HG03066 (cell line): ENCODE measurements around the gene TAP1.

Source experiments
- ATAC-seq: cut with Tn5 transposase; IDR thresholded peaks from one replicate; pipeline ENCODE4 v1.9.1; 2021; ENCODE audit warnings: low read depth; ENCODE audit not compliant: unreplicated experiment

The TAP1 gene

DNA sequence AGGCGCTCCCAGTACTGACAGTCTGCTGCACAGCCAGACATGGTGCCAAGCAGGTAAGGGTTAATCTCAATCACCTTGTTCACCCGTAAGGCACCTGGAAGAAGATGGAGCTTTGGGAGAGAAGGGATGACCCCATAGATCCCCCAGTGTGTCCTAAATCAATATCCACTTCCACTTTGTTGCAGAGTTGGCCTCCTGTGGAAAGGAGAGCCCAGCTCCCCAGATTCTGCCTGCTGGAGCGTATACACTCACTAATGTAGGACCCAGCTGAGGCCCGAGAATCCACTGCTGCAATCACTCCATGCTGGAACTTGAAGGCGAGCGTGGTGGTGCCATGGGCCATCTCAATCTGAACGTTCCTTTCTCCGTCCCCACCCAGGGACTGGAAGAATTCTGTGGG lies 10.8 kb downstream of the TAP1 start:
- no peak for ATAC-seq

DNA sequence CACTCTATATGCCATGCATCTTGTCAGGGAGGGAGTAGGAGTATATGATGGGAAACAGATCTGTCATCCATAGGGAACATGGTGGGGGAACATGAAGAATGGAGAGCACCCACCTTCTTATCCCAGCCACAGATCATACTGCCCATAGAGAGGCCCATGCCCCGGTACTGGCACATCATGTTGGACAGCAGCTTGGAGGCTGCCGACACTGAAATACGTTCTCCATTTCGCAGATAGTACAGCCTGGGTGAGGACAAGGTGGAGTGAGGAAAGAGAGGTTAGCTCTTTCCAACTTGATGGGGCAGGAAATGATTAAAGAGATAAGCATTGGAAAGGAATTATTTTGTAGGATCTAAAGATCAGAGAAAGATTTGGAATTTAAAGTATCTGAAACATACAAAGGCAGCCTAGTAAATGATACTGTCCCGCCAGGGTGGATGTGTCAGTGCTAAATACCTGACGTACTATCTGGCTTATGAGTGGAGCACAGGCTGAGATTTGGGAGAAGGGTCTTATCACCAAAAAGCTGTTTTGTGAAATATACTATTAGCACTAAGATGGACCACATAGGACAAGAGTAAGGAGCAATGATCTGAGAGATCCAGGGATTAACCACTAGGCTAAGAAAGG lies 11.4 kb downstream of the TAP1 start:
- no peak for ATAC-seq

DNA sequence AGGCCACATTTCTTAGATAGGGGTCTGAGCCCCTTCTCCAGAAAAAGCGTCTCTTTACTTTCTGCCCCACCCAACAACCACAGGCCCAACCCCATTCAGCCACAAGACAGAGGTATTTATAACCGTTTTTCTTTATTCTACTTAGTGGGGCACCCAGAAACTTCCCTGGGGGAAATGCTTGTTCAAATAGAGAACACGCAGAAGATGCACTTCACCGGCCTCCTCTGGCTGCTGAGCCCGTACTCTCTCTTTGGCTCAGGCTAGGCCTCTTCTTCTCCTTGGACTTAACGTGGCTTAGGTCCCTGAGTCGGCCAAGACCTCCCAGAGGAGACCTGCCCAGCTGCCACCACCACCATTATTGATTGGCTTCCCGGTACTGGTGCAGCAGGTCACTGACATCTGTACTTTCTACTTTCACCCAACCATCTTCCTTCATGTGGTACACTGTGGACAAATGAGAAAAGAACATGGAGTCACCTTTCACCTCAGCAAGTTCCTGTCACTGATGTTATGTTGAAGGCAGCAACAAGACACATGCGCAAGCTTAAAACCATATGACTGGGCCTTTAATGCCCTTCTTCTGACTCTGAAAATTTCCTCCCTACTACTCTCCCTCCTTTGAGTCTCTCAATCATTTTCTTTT lies 12.8 kb downstream of the TAP1 start:
- ATAC-seq: no peak

DNA sequence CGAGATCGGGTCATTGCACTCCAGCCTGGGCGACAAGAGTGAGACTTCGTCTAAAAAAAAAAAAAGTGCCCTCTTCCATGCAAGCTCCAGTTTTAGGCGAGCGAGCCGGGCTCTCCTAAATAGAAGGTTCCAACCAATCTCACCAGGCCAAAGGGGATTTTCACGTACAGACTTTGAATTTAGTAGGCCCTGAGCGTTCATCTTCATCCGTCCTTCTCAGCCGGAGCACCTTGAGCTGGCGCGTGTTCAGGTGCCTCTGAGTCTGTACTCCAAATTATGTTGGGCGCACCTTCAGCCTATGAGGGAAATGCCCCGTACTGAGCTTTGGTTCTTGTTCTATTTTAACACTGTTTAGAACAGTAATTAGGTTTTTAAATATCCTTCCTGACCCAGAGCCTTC lies 14.1 kb downstream of the TAP1 start:
- no peak for ATAC-seq

DNA sequence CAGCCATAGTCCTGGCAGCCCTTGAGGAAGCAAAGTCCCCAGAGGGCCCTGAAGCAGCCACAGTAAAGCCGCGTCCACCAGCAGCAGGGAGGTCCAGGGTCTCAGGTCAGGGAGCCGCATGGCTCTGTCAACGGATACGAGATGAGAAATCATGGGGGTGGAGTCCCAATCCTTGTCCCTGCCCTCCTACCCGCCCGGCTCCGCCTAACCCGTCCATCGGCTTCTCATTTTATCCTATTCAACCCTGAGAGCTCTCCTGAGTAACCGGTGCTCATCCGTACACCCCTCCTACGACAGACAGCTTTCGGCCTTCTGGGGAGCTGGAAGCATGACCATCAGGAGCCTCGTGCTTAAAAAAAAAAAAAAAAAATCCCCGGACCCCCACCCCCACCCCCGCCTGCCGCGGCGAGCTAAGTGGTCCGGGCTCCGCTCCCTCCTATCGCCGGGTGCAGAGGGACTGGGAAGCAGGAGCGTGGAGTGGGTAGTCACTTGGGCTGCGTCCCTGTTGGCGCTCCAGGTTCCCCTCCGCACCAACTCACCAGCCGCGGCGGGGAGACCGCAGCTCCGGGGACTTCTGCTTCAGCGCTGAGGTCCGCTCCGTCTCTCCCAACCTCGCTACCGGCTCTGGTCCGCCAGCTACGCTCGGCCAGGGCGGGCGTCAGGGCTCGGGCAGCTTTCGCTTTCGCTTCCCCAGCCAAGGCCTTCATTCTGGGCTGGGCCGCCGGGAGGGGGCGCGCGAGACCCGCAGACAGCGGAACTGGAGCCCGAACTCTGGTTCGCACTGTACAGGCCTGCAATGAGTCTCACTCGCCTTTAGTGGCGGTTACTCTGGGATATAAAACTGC lies 15.2 kb downstream of the TAP1 start, which contains the start of gene TAP2:
Gene TAP2, minus strand, starts transcription at position 626 of the 845 bp plus-strand sequence. Its CDS starts 506 bp downstream, at position 120.
- peak; percentile 79 for ATAC-seq

DNA sequence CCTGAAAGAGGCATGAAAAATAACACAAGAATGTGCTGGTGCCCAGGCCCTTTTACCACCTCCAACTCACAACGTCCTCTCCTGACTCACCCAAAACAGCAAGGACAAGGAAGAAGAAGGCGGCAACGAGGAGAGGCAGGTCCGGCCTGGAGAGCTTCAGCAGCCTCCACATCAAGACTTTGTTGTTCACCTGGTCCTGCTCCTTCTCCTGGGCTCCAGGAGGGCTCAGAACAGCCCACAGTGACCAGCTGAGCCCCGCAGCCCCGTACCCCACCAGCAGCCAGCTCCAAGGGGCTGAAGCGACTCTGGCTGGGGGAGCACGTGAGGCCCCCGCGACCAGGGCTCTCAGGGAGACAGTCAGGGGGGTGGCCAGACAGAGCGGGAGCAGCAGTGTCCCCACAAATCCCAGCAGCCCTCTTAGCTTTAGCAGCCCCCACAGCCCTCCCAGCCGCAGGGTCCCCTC lies 15.8 kb downstream of the TAP1 start:
- ATAC-seq: no peak

DNA sequence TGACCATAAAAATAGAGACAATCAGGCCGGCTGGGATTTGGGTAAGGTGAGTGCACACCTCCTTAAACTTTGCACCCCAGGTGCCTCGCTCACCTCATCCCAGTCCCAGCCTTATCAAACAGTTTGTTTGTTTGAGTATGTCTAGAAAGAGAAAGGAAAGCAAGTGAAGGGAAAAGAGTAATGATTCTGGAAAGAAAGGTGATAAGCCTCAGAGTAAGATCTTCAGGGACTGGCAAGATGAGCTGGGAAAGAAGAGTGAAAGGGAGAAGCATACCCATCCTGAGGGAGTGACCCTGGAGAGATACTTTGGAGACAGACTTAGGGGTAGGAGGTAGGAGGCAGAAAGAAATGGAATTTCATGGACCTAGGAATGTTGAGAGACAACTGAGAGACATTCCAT lies 16.6 kb downstream of the TAP1 start:
- ATAC-seq: no peak

DNA sequence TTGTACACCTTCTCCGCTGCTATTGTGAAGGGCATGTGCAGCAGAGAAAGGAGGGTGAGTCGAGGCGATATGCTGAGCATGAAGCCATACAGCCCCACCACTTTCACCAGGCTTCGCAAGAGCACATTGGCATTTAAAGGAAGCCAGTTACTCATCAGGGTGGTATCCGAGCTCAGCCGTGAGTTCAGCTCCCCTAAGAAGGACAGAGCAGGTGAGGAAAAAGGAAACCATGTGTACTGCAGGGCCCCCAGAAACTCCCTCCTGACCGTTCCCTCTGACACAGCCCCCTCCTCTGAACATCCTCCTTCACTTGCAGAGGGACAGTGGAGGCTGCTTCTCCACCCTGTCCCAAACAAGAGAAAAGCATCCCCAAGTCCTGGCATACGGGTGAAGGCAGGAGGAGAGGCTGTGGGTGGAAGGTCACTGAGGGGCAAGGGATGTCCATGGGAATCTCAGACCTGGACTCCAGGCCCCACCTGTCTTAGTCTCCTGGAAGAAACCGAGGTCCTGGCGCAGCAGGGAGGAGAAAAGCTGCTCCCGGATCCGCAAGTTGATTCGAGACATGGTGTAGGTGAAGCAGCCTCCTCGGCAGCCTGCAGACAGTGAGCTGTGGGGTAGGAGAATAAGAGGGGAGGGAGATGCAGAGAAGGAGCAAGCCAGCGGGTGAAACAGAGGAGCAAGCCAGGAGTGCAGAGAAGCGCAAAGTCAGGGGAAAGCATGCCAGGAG lies 18.2 kb downstream of the TAP1 start:
- no peak for ATAC-seq

DNA sequence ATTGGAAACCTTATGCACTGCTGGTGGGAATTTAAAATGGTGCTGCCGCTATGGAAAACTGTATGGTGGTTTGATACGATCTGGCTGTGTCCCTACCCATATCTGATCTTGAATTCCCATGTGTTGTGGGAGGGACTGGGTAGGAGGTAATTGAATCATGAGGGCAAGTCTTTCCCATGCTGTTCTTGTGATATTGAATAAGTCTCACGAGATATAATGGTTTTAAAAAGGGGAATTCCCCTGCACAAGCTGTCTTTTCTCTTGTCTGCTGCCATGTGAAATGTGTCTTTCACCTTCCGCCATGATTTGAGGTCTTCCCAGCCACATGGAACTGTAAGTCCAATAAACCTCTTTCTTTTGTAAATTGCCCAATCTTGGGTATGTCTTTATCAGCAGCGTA lies 19.8 kb downstream of the TAP1 start:
- ATAC-seq: no peak

DNA sequence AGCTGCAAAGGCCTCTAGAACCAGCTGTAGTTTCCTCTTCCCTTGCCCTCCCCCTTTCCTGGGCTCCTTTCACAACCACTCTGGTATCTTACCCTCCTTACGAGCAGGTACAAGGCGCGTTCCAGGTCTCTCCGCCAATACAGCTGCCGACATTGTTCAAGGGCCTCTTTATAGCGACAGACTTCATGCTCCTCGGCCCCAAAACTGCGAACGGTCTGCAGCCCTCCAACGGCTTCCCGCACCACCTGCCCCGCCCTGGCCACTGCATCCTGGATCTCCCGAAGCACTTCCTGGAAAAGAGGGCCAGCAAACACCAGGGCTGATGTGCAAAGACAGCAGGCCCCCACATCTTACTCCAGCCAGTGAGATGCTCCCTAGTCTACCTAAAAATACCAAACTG lies 21.0 kb downstream of the TAP1 start:
- no peak for ATAC-seq

DNA sequence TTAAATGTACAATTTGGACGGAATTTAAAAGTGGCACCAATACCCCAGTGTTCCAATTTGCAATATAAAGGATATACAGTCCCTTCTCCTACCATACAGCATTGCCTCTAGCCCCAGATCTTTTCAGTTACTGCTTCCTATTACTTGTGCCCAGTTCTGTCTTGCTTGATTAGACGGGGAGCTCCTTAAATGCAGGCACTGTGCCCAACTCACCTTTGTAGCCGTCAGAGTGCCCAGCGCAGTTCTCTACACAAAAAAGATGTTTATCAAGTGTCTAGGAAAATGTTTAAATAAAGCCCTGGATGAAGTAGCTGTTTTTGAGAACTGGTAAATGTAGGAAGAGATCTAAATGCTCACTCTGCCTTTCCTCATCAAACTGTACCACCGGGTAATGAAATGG lies 22.6 kb downstream of the TAP1 start:
- ATAC-seq: no peak

DNA sequence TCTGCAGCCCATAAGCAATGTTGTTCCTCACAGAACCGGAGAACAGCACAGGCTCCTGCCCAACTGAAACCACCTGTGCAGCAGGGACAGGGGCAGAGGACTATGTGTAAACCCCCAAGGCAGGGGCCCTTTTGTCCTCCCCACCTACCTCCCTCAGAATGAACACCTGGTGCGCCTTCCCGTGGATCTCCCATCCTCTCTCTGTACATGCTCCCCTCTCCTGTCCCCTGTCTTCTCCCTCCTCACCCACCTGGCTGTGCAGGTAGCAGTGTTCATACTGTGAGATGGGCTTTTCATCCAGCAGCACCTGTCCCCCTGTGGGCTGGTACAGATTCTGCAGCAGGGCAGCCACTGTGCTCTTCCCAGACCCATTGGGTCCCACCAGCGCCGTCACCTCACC lies 23.5 kb downstream of the TAP1 start:
- ATAC-seq: no peak

DNA sequence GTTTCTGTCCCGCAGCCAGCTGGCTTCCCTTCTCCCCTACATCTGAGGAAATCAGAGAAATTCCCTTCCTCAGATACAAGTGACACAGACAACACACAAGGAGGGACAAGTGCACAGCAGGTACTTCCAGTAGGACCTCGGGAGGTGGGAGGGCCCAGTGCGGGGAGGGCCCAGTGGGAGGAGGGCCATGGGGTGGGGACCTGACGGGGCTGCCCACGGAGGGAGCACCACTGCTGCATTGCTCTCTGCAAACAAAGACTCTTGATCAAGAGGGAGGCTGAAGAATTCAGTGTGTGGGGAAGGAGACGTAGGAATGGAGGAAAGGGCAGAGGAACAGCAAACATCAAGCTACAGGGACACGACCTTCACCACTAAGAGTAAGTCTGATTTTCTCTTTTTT lies 24.0 kb downstream of the TAP1 start:
- ATAC-seq: no peak

DNA sequence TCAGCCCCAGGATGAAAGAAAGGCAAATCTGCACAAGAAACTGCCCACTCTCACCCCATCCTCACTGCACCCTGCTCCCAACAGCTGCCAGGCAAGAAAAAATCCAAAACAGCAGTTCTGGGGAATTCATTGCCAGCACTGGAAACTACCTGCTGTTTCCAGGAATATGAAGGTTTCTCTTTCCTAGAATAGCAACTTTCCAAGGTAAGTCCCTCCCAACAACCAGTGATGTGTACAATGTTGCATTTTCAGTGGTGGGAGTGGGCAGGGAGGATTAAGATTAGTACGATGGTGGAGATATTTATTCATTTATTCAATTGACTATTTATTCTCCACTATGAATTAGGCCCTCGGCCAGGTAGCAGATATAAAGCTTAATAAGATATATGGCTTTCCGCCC lies 26.5 kb downstream of the TAP1 start:
- ATAC-seq: no peak

DNA sequence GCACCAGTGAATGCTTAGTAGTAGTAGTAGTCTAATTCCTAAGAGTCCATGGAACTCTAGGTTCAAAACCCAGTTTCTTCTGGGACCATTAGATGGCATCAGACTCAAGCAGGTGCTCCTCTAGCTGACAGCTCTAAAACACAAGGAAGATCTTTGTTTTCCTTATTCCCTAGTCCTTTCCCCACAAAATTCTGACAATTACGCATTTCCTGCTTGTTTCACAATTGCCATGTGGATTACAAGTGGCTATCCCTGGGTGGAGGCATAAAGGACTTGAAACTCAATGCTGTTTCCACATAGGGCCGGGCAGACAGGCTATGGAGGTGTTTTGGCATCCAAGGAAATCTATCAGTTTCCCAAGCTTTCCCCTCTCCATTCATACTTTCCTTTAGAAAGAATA lies 27.5 kb downstream of the TAP1 start:
- no peak for ATAC-seq

DNA sequence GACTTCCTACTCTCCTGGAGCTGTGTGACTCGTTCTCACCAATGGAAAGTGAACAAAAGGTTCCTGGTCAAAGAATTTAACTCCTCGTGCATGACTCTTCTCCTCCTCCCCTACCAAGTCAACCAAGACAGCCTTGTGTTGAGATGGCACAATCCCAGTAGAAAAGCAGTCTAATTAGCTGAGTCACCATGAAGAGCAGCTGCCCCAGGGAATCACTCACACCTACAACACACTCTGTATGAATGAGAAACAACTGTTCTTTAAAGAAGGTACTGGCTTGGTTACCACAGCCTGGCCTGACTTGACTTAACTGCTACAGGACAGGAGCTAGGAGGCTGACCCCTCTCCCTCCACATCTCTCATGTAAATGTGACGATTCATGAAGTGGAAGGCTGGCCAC lies 33.8 kb downstream of the TAP1 start:
- ATAC-seq: no peak

DNA sequence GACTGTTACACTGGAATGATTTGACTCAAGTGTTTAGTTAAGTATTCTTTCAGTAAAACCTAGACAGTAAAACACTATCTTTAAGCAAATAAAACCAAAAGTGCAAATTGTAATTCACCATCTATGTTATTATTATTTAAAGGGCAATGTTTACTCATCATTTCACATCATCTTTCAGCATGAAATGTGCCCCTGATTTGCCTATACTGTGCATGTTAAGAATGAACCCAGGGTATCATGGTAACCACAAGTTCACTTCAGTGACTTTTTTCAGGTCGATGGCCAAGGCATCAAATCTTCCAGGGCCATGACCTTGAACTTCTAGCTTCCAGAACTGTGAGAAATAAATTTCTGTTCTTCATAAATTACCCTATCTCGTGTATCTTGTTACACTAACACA lies 34.6 kb downstream of the TAP1 start:
- ATAC-seq: no peak

DNA sequence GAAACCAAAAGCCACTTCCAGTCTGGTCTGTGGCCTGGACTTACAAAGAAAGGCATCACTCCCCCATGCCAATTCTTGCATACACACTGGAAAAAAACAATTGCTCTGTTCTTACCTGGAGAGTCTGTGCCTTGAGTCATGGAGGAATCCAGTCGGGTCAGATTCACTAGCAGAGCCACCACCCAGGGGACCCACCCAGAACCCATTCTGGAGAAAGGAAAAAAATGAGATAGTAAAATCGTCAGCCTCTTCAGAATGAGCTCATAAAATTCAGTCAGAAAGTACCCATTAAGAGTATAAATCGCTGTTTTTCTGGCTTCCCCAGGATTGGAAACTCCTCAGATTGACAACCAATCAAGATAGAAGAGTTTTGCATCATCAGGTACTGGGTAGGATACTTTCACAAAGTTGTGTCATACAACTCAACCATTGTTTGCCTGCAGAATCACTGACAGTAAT lies 36.7 kb downstream of the TAP1 start, which contains the start of gene HLA-DOB:
Gene HLA-DOB, minus strand, starts transcription at position 257 of the 459 bp plus-strand sequence. Its CDS starts 51 bp downstream, at position 206.
- no peak for ATAC-seq

DNA sequence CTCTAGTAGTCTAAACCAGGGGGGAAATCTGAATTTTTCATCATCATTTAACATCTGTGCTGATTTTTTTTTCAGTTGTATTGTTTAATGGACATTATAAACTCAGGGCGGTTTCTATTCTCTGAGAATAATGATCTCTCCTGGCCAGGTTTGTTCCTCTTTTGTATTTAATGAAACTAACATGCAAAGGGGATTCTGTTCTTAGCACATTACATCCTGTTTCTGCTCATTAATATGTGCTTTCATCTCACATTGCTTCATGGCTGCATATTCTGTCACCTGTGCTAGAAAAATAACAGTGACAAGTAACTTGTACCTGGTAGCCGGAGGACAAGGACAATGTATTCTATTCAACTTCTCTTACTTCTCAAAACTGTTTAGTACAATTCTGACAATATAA lies 37.5 kb downstream of the TAP1 start:
- ATAC-seq: no peak

DNA sequence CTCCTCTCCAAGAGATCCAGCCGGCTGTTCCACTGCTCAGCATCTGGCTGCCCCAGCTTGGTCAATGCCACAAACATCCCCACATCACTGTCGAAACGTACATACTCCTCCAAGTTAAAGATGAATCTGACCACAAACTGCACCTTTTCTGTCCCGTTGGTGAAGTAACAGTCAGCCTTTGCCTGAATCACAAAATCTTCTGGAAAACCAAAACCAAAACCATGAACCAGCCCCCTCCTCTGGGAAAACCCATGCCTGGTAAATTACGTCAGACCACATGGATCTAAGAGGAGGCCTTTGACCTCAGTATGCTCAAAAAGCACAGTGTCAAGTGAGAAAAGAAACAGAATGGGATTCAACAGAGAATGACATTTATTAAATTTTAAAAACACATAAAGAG lies 38.4 kb downstream of the TAP1 start:
- ATAC-seq: no peak

DNA sequence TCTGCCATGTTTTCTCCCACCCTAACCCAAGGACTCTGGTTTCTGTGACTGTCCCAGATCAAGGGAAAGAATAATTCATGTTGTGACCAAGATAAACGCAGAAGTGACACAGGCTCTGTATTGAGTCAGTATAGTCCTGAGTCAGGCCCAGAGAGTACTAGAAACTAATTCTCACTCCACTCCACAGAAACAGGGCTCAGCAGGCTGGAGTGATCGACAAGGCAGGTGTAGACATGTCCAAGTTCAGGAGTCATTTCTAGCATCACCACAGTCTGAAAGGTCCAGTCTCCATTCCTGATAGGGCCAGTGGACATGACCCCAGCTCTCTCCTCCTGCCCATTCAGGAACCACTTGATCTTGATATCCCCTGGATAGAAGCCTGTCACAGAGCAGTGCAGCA lies 39.4 kb downstream of the TAP1 start:
- ATAC-seq: no peak
